NCI-H69 (cell line): Measurements from ENCODE around the gene LRRIQ3.
A peak's percentile ranks its signal among the peaks of the same experiment; 100 is the strongest.
"Not testable (repeated sequence)": the region's sequence is repeated elsewhere in the genome, so short reads cannot be mapped to it uniquely, and the experiment has no call there.

Experiments used
- DNase-seq: peaks from one replicate; lab custom pipeline; 2025; lab: John Stamatoyannopoulos, UW

LRRIQ3 gene

DNA sequence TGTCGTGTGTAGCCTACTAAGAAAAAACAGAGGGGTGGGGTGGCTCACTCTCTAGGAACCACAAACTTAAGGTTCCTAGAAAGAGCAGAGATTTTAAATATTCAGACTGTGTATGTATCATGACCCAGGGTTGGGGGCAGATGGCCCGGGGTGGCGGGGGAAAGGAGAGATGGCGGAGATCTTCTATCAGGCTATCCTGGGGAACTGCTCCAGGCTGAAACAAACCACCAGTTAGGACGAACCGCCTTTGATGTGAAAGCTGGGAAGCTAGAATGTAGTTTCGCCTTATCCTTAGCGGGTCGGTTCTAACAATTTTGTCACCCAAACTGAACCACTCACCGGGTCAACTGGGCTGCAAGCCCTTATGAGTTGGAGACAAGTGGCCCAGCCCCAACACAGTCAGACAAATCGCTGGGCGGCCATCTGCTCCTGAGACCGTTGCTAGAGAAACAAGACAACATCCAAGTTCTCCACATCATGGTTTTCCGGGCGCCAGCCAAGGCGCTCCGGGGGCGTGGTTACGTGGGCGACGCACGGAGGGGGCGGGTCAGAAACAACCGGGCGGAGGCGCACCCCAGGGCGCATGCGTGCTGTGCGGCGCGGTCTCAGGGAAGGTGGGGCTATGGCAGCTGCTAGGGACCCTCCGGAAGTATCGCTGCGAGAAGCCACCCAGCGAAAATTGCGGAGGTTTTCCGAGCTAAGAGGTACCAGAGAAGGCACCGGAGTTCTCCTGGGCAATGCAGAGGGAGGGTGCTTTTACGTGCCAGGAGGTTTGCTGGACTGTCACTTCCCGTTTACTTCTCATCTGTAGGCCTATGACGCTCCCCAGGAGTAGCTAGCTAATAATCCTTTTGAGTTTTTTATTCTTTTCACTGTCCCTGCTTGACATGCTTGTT, at the start of gene LRRIQ3, which contains the start of gene FPGT:
TSS of gene LRRIQ3 (minus strand) at position 520 of the 896 bp plus-strand sequence. CDS start 14,492 bp downstream, outside the sequence.
TSS of gene FPGT (plus strand) at position 586 of the 896 bp plus-strand sequence. CDS start at position 623, 37 bp downstream.
- DNase-seq: peak; percentile 95

DNA sequence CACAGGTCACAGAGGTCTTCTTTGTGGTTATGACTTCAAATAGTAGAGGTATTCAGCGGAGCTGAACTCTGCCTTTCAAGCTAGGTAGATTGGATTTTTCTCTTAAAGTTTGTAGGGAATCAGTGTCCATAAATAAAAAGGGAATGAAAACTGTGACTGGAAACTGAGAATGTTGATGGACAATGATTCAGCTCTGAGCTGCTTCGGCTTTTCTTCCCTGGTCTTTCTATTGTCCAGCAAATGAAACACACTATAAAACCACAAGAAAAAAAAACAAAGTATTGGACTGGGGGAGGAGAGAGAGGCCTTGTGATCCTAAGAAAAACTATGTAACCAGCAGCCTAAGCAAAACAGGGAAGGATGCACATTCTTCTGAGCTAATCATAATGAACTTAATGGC, 48.3 kb upstream of the LRRIQ3 start:
- no peak for DNase-seq

GRCh38 chr1:74245168-74245772, 47.3 kb upstream of the LRRIQ3 start:
- DNase-seq: peak; percentile 29

DNA sequence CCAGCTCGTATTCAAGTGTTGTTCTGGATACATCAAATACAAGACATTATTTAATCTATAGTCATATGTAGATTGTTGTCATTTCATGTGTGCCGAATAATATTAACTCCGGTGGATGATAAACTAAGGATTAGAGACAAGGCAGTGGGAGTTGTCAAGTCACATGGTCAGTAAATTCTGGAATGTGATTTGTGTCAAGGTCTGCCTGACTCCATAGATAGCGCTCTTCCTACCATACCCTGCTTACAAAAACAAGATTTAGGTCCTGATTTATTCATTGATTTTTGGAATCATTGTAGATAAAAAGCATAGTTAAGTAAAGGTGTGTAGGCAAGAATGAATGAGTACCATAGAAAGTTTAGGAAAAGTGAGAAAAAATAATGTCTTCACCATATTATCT, 39.8 kb upstream of the LRRIQ3 start:
- no peak for DNase-seq

GRCh38 chr1:74237035-74237434, 39.1 kb upstream of the LRRIQ3 start:
- no peak for DNase-seq

- no peak for DNase-seq
These were observed 38.5 kb upstream of the LRRIQ3 start for GRCh38 chr1:74236440-74236839.

DNA sequence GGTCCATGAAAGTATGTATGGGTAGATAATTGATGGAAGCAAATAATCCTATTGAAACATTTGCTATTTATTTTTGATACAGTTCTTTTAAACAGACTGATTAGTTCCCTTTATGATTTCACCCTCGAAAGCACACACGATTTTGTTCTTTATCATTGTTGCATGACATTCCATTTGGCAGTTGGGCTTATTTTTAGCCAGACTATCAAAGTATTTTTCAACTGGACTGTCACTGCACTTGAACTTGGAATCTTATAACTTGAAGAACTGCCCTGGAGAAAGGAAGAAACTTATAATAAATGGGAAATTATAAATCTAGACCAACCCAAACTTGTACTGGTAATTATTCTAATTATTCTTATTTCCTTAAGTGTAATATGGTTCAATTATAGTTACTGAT, 37.2 kb upstream of the LRRIQ3 start, which contains the start of gene TNNI3K:
TSS of gene TNNI3K (plus strand) at position 235 of the 400 bp plus-strand sequence. CDS start at position 300, 65 bp downstream.
- DNase-seq: no peak

DNA sequence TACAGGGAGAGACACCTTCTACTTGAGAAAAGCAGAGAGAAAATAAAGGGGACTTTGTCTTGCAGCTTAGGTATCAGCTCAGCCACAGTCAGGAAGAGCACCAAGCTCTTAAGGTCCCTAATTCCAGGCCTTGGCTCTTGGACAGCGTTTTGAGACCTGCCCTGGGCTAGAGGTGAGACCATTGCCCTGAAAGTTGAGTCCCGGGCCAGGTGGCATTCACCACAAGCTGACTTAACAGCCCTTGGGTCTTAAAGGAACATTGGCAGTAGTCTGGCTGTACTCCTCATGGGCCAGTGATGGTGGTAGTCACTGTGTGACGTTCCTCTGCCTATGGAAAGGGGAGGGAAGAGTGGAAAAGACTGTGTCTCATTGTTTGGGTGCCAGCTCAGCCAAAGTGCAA, 25.5 kb upstream of the LRRIQ3 start:
- no peak for DNase-seq

DNA sequence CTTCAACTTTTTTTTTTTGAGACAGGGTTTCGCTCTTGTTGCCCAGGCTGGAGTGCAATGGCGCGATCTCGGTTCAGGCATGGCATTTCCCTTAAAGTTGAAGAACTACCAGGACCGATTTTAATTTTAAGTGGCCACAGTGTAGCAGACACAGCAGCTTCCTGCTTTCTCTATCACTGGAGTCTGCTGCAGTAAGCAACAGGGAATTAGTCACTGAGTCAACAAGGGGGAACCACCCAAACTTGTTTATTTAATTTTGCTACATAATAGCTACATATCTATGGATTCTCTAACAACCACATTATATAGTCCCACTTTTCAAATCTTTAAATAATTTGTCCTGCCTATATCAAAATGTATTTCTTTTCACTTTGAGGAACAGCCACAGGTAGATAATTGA, 24.7 kb upstream of the LRRIQ3 start:
- DNase-seq: peak; percentile 15

DNA sequence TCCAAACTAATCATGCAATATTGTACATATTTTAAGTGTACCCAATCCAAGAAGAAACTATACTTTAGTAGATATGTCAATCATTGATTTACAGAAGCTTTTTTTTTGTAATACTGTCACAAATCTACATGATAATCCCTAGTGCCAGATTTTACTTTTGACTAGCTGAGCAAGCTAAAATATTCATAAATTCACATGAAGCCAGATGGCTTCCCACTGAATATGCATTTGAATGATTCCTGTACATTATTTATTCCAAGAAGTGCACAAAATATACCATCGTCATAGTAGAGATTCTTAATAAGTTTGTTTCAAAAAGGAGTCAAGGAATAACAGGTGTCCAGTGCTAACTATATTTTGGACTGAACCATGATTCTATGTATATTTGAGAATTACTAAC, 17.3 kb upstream of the LRRIQ3 start:
- DNase-seq: no peak

DNA sequence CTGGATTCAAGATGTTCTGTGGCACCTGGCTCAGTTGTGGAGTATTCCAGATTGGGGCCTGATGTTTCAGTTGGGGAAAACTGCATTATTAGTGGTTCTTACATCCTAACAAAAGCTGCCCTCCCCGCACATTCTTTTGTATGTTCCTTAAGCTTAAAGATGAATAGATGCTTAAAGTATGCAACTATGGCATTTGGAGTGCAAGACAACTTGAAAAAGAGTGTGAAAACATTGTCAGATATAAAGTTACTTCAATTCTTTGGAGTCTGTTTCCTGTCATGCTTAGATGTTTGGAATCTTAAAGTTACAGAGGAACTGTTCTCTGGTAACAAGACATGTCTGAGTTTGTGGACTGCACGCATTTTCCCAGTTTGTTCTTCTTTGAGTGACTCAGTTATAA, 7.3 kb upstream of the LRRIQ3 start:
- DNase-seq: no peak

GRCh38 chr1:74199504-74199903, 1.5 kb upstream of the LRRIQ3 start:
- no peak for DNase-seq

- DNase-seq: no peak
These were observed 721 bp downstream of the LRRIQ3 start for GRCh38 chr1:74197255-74197654.

GRCh38 chr1:74195339-74195738, 2.6 kb downstream of the LRRIQ3 start:
- DNase-seq: no peak

DNA sequence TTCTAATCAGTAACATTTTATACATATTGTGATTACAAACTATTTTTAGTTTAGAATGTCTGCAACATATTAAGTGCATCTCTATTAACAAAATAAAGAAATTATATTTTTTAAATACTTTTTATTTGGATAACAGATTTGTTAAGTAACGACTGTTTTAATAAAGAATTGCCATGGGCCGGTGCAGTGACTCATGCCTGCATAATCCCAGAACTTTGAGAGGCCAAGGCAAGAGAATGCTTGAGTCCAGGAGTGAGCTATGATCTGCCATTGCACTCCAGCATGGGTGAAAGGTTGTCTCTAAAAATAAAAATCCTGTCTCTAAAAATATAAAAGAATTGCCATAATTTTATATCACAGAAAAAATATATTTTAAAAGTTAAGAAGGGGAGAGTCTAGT, 4.1 kb downstream of the LRRIQ3 start:
- no peak for DNase-seq

GRCh38 chr1:74180490-74180889, 17.5 kb downstream of the LRRIQ3 start:
- no peak for DNase-seq

DNA sequence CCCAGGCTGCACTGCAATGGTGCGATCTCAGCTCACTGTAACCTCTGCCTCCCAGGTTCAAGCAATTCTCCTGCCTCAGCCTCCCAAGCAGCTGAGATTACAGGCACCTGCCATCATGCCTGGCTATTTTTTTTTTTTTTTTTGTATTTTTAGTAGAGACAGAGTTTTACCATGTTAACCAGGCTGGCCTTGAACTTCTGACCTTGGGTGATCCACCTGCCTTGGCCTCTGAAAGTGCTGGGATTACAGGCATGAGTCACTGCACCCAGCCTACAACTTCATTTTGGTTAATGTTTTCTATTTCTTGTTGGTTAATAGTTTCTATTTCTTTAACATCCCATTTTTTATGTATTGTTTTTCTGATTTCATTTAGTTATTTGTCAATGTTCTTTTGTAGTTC, 23.6 kb downstream of the LRRIQ3 start:
- DNase-seq: not testable (repeated sequence)

GRCh38 chr1:74162333-74162732, 35.6 kb downstream of the LRRIQ3 start:
- DNase-seq: no peak

DNA sequence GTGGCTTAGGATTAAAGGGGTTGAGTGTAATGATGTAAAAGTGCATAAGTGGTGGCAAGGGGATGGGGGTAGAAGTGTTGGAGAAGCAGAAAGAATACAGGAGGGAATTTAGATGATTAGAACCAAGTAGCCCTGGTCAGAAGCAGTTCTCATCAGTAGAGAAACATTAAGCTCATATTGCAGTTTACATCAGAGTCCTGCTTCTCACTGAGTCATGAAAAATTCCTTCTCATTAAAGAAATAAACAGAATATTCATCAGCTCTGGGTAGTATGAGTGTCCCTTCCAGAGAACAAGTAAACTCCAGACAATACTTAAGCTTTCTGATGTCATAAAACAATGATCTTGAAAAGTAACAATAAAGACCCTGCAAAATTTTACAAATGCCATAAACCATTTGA, 36.5 kb downstream of the LRRIQ3 start:
- no peak for DNase-seq

DNA sequence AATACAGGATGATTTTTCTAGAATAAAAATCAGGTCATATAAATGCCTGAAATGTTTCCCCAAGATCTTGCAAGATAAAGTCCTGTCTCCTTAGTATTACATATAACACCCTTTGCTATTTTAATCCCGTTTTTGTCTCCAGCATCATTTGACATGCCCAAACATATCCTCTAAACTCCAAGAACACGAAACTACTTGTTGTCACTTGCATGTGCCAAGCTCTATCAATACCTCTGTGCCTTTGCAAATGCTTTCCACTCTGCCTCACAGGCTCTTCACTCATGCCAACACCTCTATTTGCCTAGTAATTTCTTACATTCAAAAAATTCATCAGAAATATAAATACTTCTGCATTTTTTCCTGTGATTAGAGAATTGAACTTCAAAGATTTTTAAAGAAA, 37.9 kb downstream of the LRRIQ3 start:
- no peak for DNase-seq

DNA sequence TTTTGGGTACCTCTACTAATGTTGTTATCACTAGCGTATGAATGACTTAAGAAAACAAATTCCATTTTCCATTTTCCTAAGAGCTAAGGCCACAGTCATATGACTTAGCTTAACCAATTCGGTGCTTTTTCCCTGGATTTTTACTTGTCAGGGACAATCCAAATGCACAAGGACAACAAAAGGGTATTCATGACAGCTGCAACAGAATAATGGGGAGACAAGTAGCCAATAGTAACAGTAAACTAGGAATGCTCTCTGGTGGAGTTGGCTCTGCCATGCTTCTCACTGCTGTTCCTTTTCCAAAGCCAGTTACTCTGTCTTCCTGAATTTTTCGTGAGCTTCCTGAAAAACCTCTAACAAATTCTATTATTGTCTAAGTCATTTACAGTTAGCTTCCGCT, 52.9 kb downstream of the LRRIQ3 start:
- DNase-seq: no peak

DNA sequence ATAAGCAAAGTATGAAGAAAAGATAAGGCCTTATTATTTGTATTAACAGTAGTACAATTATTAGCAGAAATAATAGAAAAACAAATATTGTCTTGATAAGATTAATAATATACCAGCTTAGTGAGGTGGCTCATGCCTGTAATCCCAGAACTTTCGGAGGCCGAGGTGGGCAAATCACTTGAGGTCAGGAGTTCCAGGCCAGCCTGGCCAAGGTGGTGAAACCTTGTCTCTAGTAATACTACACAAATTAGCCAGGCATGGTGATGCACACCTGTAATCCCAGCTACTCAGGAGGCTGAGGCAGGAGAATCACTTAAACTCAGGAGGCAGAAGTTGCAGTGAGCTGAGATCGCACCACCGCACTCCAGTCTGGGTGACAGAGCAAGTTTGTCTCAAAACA, 80.6 kb downstream of the LRRIQ3 start:
- not testable (repeated sequence) for DNase-seq

- no peak for DNase-seq
These were observed 84.6 kb downstream of the LRRIQ3 start for GRCh38 chr1:74113333-74113732.
